CD8-positive, alpha-beta memory T cell (primary cell): ENCODE data around the gene ARMC2. TPM values are rescaled to one million over a fixed set of nuclear protein-coding genes. Genes with fewer than 3 reads are reported as not detected.

Source experiments
- CTCF ChIA-PET: fragments of 350-600 bp; sonication (Branson Sonifier 250); formaldehyde crosslinking; loops from one replicate; lab custom pipeline; 2021; ENCODE audit warnings: antibody characterized with exemption; lab: Charles Lee
- POLR2A ChIA-PET: fragments of 350-600 bp; sonication (Branson Sonifier 250); formaldehyde crosslinking; loops from one replicate; lab custom pipeline; 2021; ENCODE audit warnings: antibody characterized with exemption; lab: Charles Lee
- DNase-seq, 5 donors: peaks; one replicate each; pipeline versions ENCODE4 v3.0.0 to v3.0.0-alpha.2; 2020 to 2022; ENCODE audit warnings: mixed read lengths in 1 of 5
- H3K27ac ChIP-seq: one replicate; pipeline ENCODE4 v1.7.0; 2013; ENCODE audit warnings: low read depth, mild to moderate bottlenecking, low read length, moderate library complexity
- H3K27me3 ChIP-seq: 2 replicates; pipeline ENCODE4 v1.7.0; 2013; ENCODE audit warnings: low read length, mild to moderate bottlenecking; ENCODE audit not compliant: insufficient read depth, poor library complexity, severe bottlenecking
- H3K36me3 ChIP-seq: 2 replicates; pipeline ENCODE4 v1.7.0; 2013; ENCODE audit warnings: mild to moderate bottlenecking, low read length, moderate library complexity; ENCODE audit not compliant: insufficient read depth
- H3K4me1 ChIP-seq: 2 replicates; pipeline ENCODE4 v1.7.0; 2013; ENCODE audit warnings: mild to moderate bottlenecking, low read length, moderate library complexity; ENCODE audit not compliant: insufficient read depth
- H3K4me3 ChIP-seq: 2 replicates; pipeline ENCODE4 v1.7.0; 2013; ENCODE audit warnings: mild to moderate bottlenecking, low read length
- H3K9me3 ChIP-seq: 2 replicates; pipeline ENCODE4 v1.7.0; 2013; ENCODE audit warnings: mild to moderate bottlenecking, low read length
- H3K27ac Mint-ChIP-seq, 8 donors: one replicate each; pipeline ENCODE4 v1.8.0; 2020 to 2021; ENCODE audit warnings: mixed read lengths in 8 of 8, mild to moderate bottlenecking in 6 of 8, inconsistent platforms in 3 of 8, moderate library complexity in 3 of 8
- H3K27me3 Mint-ChIP-seq, 2 donors: one replicate each; pipeline ENCODE4 v1.8.0; 2020 to 2021; ENCODE audit warnings: mixed read lengths in 2 of 2, mild to moderate bottlenecking in 1 of 2, moderate library complexity in 1 of 2
- H3K36me3 Mint-ChIP-seq, 3 donors: one replicate each; pipeline ENCODE4 v1.8.0; 2020 to 2021; ENCODE audit warnings: mixed read lengths in 3 of 3, inconsistent platforms in 1 of 3, mild to moderate bottlenecking in 1 of 3
- H3K4me1 Mint-ChIP-seq, 3 donors: one replicate each; pipeline ENCODE4 v1.8.0; 2020 to 2021; ENCODE audit warnings: mixed read lengths in 3 of 3, inconsistent platforms in 1 of 3, mild to moderate bottlenecking in 1 of 3
- H3K4me3 Mint-ChIP-seq, 7 donors: one replicate each; pipeline ENCODE4 v1.8.0; 2020 to 2021; ENCODE audit warnings: mixed read lengths in 7 of 7, mild to moderate bottlenecking in 6 of 7, moderate library complexity in 4 of 7, inconsistent platforms in 2 of 7
- H3K9me3 Mint-ChIP-seq, 5 donors: one replicate each; pipeline ENCODE4 v1.8.0; 2020 to 2022; ENCODE audit warnings: mixed read lengths in 5 of 5, mild to moderate bottlenecking in 3 of 5, moderate library complexity in 2 of 5, inconsistent platforms in 1 of 5
- polyA plus RNA-seq: library from polyadenylated mRNA; unstranded; fragments of 300-500 nt; fragmentation: Illumina TruSeq; gene quantifications from one replicate; pipeline ENCODE4 v1.2.3, GENCODE V29; 2021
- total RNA-seq, 2 experiments: library from RNA; stranded (reverse); gene quantifications; one replicate each; pipeline ENCODE4 v1.2.3, GENCODE V29; 2021

ARMC2 gene
- total and polyA plus RNA-seq, 3 experiments from 2014 or later = 6.1 to 6.7 (median 6.2) TPM

DNA sequence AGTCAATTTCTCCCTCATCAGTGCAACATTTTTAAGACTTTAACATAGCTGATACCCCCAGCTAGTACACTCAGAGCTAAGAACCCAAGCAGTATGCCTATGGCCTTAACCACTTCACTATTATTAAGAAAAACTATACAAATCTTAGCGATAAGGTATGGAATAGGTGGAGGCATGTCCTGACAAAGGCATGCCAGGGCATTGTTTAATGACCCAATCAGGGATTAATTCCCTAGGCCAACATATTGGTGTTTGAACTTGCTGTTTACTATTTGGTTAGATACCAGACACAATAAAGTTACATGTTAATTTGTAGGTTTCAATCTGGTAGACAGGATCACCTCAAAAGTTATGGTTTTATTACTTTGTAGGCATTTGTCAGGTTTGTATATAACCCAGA is 93.1 kb downstream of the ARMC2 start:
- Histone ChIP-seq H3K4me3 (no peak overlapping the region), H3K27ac (no peak overlapping the region), H3K27me3 (no peaks in the 10 kb centered on the region), H3K36me3 (no peaks in the 10 kb centered on the region), H3K4me1 (peaks cover 34% of the 10 kb centered on the region), H3K9me3 (no peaks in the 10 kb centered on the region)
- Mint-ChIP-seq H3K27me3 (no peaks in the 10 kb centered on the region), H3K36me3 (peaks cover 0 to 8% (median 2%) of the 10 kb centered on the region in 3 donors), H3K27ac (peak overlapping the region in 5 of 8 donors; percentile 25 to 77 (median 63)), H3K4me3 (no peak overlapping the region), H3K9me3 (peaks cover 0 to 3% (median 0%) of the 10 kb centered on the region in 5 donors), H3K4me1 (peaks cover 37 to 64% (median 52%) of the 10 kb centered on the region in 3 donors)
- ChIA-PET CTCF (interaction anchor here (1.7 kb wide), 1 partner anchor 24 kb away, joined by 3 read pairs; no protein-coding TSS in a partner anchor), POLR2A (interaction anchor here (1.0 to 1.2 kb wide), 2 partner anchors 30 to 153 kb away, joined by 3 to 4 read pairs; partner anchors contain the start of gene SESN1)
- no peak for DNase-seq

DNA sequence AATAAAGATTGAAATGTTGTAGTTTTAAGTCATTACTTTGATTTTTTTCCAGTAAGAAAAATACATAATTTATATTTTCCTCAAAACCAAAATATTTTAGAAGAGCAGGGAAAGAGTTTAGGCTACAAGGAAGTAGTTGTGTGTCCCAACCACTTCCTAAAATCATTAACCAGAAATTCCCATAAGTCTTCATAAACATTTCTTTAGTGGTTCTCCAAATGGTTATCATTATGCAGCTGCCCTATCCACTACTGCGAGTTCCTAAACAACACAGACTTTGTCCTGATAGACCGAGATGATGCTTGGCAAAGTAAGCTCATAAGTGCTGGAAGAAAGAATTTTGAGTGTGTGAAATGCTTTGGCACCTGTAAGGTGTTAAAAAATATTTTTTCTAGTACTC is 93.6 kb downstream of the ARMC2 start:
- Mint-ChIP-seq H3K36me3 (peaks cover 0 to 8% (median 3%) of the 10 kb centered on the region in 3 donors), H3K9me3 (peaks cover 0 to 3% (median 0%) of the 10 kb centered on the region in 5 donors), H3K4me1 (peaks cover 41 to 68% (median 56%) of the 10 kb centered on the region in 3 donors), H3K27ac (peak overlapping the region in 7 of 8 donors; percentile 61 to 98 (median 90)), H3K4me3 (peak overlapping the region in 5 of 7 donors; percentile 29 to 83 (median 53)), H3K27me3 (no peaks in the 10 kb centered on the region)
- Histone ChIP-seq H3K27ac (no peak overlapping the region), H3K4me1 (peaks cover 34% of the 10 kb centered on the region), H3K27me3 (no peaks in the 10 kb centered on the region), H3K9me3 (no peaks in the 10 kb centered on the region), H3K4me3 (no peak overlapping the region), H3K36me3 (no peaks in the 10 kb centered on the region)
- CTCF ChIA-PET = interaction anchor here (0.9 to 1.8 kb wide), 3 partner anchors 13 to 25 kb away, joined by 3 to 5 read pairs (median 3); no protein-coding TSS in a partner anchor
- POLR2A ChIA-PET = interaction anchor here (1.0 to 1.2 kb wide), 2 partner anchors 21 to 153 kb away, joined by 3 to 4 read pairs; partner anchors contain the start of gene SESN1
- DNase-seq = no peak

DNA sequence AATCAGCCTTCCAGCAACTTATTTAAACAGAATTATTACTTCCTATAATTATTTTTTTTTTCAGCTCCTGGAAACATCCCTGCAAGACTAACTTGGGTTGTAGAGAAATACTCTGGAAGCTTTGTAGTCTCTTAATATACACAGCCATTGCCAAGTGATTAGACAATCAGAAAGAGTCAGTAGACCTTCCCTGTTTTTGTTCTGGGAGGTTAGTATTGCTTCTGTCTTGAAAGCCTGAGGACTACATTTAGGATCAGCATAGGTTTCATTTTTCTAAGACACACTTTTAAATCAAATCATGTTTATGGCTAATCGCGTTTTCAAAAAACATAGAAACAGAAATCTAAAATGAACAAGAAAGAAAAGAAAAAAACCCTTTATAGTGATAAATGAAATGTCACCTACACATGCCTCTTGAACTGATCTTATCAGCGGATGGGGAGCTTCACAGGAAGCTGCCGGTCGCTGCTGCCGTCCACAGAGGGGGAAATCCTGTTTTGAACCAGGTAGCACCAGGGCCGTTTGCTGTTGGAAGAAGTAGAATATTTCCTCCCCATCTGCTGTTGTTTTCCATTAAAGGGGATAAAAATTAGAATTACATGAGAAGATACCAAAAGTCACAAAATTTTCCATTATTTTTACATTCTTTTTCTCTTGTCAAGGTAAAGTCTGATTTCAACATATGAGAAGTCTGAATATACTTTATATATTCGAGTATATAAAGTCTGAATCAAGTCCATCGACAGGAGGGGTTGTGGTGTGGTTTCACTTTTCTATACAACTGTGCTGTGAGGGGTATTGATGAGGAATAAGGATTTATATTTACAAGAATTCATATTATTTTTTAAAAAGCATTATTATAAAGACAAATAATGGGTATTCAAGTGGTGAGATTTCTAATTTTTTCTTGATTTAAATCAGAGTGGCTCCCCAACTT is 94.6 kb downstream of the ARMC2 start:
- Mint-ChIP-seq H3K36me3 (peaks cover 0 to 8% (median 3%) of the 10 kb centered on the region in 3 donors), H3K4me1 (peaks cover 40 to 71% (median 60%) of the 10 kb centered on the region in 3 donors), H3K27me3 (no peaks in the 10 kb centered on the region), H3K9me3 (peaks cover 0 to 3% (median 0%) of the 10 kb centered on the region in 5 donors), H3K27ac (peak overlapping the region; percentile 75 to 98 (median 92)), H3K4me3 (peak overlapping the region; percentile 7 to 89 (median 83))
- Histone ChIP-seq H3K4me1 (peaks cover 34% of the 10 kb centered on the region), H3K36me3 (no peaks in the 10 kb centered on the region), H3K9me3 (no peaks in the 10 kb centered on the region), H3K4me3 (no peak overlapping the region), H3K27me3 (no peaks in the 10 kb centered on the region), H3K27ac (no peak overlapping the region)
- CTCF ChIA-PET = interaction anchor here (0.9 to 1.8 kb wide), 3 partner anchors 12 to 26 kb away, joined by 3 to 5 read pairs (median 3); no protein-coding TSS in a partner anchor
- peak; percentile 44 to 77 (median 67) for DNase-seq
- POLR2A ChIA-PET = interaction anchor here (0.6 to 1.0 kb wide), 4 partner anchors 22 to 1872 kb away, joined by 3 to 4 read pairs (median 3); partner anchors contain the start of gene CDK19

DNA sequence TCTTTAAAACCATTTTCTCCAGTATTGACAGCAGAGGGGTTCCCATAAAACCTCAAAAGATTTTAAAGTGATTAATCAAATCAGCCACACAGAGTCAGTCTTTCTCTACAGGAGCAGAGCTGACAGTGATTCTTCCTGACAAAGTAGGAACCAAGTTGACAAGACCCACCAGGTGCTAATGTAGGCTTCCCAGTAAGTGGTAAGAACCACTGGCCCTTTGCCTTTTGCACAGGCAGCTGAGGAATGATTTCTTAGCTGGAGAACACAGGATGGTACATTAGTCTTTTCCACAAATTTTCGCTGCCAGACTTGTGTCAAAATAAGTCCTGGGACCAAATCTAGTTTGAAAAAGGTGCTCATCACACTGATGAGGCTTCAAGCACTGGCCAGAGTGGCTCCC is 95.8 kb downstream of the ARMC2 start:
- Histone ChIP-seq H3K27ac (no peak overlapping the region), H3K36me3 (no peaks in the 10 kb centered on the region), H3K4me3 (no peak overlapping the region), H3K9me3 (no peaks in the 10 kb centered on the region), H3K27me3 (no peaks in the 10 kb centered on the region), H3K4me1 (peaks cover 34% of the 10 kb centered on the region)
- Mint-ChIP-seq H3K27ac (peak overlapping the region in 5 of 8 donors; percentile 13 to 39 (median 35)), H3K4me3 (peak overlapping the region in 1 of 7 donors; percentile 44), H3K9me3 (peaks cover 0 to 3% (median 0%) of the 10 kb centered on the region in 5 donors), H3K36me3 (peaks cover 0 to 7% (median 3%) of the 10 kb centered on the region in 3 donors), H3K27me3 (no peaks in the 10 kb centered on the region), H3K4me1 (peaks cover 40 to 71% (median 60%) of the 10 kb centered on the region in 3 donors)
- no peak for DNase-seq
- ChIA-PET POLR2A (no interaction called here), CTCF (interaction anchor here (0.7 kb wide), 1 partner anchor 104 kb away, joined by 3 read pairs; no protein-coding TSS in a partner anchor)

- ChIA-PET POLR2A (no interaction called here), CTCF (interaction anchor here (0.7 kb wide), 1 partner anchor 104 kb away, joined by 3 read pairs; no protein-coding TSS in a partner anchor)
- peak overlapping the region in 5 of 8 donors; percentile 17 to 82 (median 53) for H3K27ac Mint-ChIP-seq
- Histone ChIP-seq H3K4me3 (no peak overlapping the region), H3K36me3 (no peaks in the 10 kb centered on the region), H3K27me3 (no peaks in the 10 kb centered on the region), H3K9me3 (no peaks in the 10 kb centered on the region), H3K4me1 (peaks cover 34% of the 10 kb centered on the region), H3K27ac (no peak overlapping the region)
- H3K9me3 Mint-ChIP-seq = no peaks in the 10 kb centered on the region
- H3K4me3 Mint-ChIP-seq = peak overlapping the region in 2 of 7 donors; percentile 10 to 34
- no peaks in the 10 kb centered on the region for H3K27me3 Mint-ChIP-seq
- no peak for DNase-seq
- peaks cover 39 to 62% (median 55%) of the 10 kb centered on the region in 3 donors for H3K4me1 Mint-ChIP-seq
- peaks cover 0 to 2% (median 0%) of the 10 kb centered on the region in 3 donors for H3K36me3 Mint-ChIP-seq
Measured at GRCh38 chr6:108944707-108945680, 96.8 kb downstream of the ARMC2 start.

DNA sequence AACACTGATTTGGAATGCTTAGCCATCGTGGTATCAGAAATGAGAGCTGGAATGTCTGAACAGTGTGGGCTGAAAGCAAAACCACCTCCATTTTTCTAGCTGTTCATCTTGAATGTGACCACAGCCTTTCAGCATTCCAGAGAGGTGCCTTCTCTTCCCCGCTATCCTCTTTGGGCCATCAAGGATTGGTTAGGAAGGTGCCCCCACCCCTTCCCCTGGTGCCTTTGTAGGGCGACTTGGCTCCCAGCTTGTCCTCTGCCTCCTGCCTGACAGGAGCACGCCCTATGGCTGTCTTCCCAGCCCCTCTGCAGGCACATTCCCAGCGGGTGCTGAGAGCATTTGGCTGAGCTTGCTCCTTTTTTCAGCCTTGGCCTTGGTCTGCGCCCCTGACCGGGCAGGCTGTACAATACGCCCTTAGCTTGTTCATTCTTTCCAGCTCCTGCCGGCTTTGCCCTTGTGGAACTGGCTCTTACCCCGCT is 97.5 kb downstream of the ARMC2 start:
- Mint-ChIP-seq H3K36me3 (peaks cover 0 to 2% (median 0%) of the 10 kb centered on the region in 3 donors), H3K4me3 (peak overlapping the region in 1 of 7 donors; percentile 34), H3K27ac (peak overlapping the region in 2 of 8 donors; percentile 51 to 52), H3K4me1 (peaks cover 38 to 59% (median 53%) of the 10 kb centered on the region in 3 donors), H3K27me3 (no peaks in the 10 kb centered on the region), H3K9me3 (no peaks in the 10 kb centered on the region)
- Histone ChIP-seq H3K9me3 (no peaks in the 10 kb centered on the region), H3K36me3 (no peaks in the 10 kb centered on the region), H3K4me1 (peaks cover 33% of the 10 kb centered on the region), H3K27ac (no peak overlapping the region), H3K4me3 (no peak overlapping the region), H3K27me3 (no peaks in the 10 kb centered on the region)
- ChIA-PET CTCF (no interaction called here), POLR2A (no interaction called here)
- no peak for DNase-seq

DNA sequence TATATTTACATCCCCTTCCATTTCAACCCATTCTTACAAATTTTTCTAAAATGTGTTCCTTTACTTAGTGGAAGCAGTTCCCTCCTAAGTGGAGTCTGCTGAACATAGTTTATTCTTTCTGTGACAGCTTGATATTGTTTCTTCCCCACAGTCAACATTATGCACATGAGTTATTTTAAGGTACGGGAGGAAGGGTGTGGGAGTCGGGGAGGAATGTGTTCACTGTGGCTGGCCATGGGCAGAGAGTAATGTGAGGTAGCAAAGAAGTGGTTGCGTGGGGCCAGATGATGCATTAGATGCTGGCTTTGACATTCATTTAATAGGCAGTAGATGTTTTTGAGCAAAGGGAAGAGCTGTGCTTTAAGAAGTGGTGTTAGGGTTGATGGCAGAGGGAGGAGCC is 98.5 kb downstream of the ARMC2 start:
- Mint-ChIP-seq H3K27ac (peak overlapping the region in 2 of 8 donors; percentile 44 to 63), H3K27me3 (no peaks in the 10 kb centered on the region), H3K4me3 (no peak overlapping the region), H3K4me1 (peaks cover 29 to 49% (median 45%) of the 10 kb centered on the region in 3 donors), H3K9me3 (no peaks in the 10 kb centered on the region), H3K36me3 (peaks cover 0 to 2% (median 0%) of the 10 kb centered on the region in 3 donors)
- Histone ChIP-seq H3K27me3 (no peaks in the 10 kb centered on the region), H3K4me3 (no peak overlapping the region), H3K9me3 (no peaks in the 10 kb centered on the region), H3K27ac (no peak overlapping the region), H3K4me1 (peaks cover 24% of the 10 kb centered on the region), H3K36me3 (no peaks in the 10 kb centered on the region)
- CTCF ChIA-PET = no interaction called here
- DNase-seq = no peak
- POLR2A ChIA-PET = no interaction called here
